GM06990 (cell line): ENCODE measurements around the gene L1CAM.

ENCODE experiments used
- DNase-seq: peaks from one replicate; pipeline ENCODE4 v3.0.0-alpha.2; 2011; ENCODE audit not compliant: insufficient read length; ENCODE audit errors: extremely low read depth
- H3K27me3 ChIP-seq: replicated peaks from 2 replicates; pipeline ENCODE4 v1.6.0; 2011; ENCODE audit warnings: low read length; ENCODE audit not compliant: control insufficient read depth, insufficient read depth
- H3K36me3 ChIP-seq: 2 replicates; pipeline ENCODE4 v1.5.1; 2011; ENCODE audit warnings: low read length; ENCODE audit not compliant: control insufficient read depth, insufficient read depth
- H3K4me3 ChIP-seq: replicated peaks from 2 replicates; pipeline ENCODE4 v1.5.1; 2011; ENCODE audit warnings: low read depth, mild to moderate bottlenecking, control low read depth, low read length
- TF ChIP-seq, protein P1 (sequence below): IDR thresholded peaks from 2 replicates; pipeline ENCODE4 v1.5.1; 2011; ENCODE audit warnings: low read length, control low read depth, mild to moderate bottlenecking, inconsistent platforms; ENCODE audit not compliant: insufficient read depth, poor library complexity, severe bottlenecking

Gene L1CAM

DNA sequence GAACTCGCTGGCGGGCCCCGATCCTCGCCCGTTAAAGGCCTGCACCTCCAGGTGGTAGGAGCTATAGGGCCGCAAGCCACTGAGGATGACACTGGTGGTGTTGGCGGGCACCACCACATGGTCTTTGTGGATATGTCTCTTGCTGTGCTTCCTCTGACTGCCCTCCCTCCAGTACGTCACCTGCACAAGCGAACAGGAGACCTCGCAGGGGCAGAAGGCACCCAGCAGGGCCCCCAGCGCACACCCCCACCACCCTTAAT lies 20.7 kb downstream of the L1CAM start:
- H3K27me3 ChIP-seq: no peaks in the 10 kb centered on the region; the same call in none of the 2 replicates
- TF ChIP-seq, protein P1, sequence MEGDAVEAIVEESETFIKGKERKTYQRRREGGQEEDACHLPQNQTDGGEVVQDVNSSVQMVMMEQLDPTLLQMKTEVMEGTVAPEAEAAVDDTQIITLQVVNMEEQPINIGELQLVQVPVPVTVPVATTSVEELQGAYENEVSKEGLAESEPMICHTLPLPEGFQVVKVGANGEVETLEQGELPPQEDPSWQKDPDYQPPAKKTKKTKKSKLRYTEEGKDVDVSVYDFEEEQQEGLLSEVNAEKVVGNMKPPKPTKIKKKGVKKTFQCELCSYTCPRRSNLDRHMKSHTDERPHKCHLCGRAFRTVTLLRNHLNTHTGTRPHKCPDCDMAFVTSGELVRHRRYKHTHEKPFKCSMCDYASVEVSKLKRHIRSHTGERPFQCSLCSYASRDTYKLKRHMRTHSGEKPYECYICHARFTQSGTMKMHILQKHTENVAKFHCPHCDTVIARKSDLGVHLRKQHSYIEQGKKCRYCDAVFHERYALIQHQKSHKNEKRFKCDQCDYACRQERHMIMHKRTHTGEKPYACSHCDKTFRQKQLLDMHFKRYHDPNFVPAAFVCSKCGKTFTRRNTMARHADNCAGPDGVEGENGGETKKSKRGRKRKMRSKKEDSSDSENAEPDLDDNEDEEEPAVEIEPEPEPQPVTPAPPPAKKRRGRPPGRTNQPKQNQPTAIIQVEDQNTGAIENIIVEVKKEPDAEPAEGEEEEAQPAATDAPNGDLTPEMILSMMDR: no peak
- no peak for DNase-seq
- no peak overlapping the region for H3K4me3 ChIP-seq
- no peaks in the 10 kb centered on the region for H3K36me3 ChIP-seq

DNA sequence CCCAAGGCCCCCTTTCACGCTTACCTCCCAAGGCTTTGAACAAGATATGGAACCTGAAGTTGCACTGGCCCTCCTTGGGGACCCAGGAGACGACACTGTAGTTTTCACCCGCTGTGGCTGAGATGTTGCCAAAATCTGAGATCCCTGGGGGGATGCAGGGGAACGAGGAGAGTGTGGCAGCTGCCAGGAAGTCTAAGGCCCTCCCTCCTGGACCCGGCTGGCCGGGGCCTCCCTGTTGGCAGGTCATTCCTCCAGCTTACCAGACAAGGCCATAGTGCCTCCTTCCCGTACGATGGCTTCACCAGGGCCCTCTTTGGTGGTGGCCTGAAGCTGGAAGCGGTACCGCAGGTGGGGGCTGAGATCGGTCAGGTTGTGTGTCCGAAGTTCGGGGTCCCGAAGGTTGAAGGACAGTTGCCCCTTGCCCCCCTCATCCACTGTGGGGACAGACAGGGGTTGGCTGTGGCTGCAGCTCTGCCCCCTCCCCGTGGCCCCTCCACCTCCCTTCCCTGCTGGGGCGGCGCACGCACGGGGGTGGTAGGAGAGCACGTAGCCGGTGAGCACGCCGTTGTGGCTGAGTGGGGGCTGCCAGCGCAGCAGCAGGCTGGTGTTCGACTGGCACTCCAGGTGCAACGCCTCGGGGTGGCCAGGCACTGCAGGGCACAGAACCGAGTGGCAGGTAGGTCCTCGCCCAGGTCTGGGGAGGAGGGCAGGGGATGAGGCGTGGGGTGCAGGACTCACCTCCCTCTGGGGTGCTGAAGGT lies 21.2 kb downstream of the L1CAM start:
- Histone ChIP-seq H3K27me3 (no peaks in the 10 kb centered on the region; the same call in none of the 2 replicates), H3K4me3 (no peak overlapping the region), H3K36me3 (no peaks in the 10 kb centered on the region)
- DNase-seq: no peak
- TF ChIP-seq, protein P1: no peak

GRCh38 chrX:153864101-153864500 lies 21.9 kb downstream of the L1CAM start:
- DNase-seq: no peak
- TF ChIP-seq, protein P1: no peak
- Histone ChIP-seq H3K36me3 (no peaks in the 10 kb centered on the region), H3K4me3 (no peak overlapping the region), H3K27me3 (no peaks in the 10 kb centered on the region; the same call in none of the 2 replicates)

GRCh38 chrX:153863251-153863991 lies 22.6 kb downstream of the L1CAM start:
- no peaks in the 10 kb centered on the region for H3K36me3 ChIP-seq
- no peak overlapping the region for H3K4me3 ChIP-seq
- DNase-seq: no peak
- TF ChIP-seq, protein P1: no peak
- no peaks in the 10 kb centered on the region; the same call in none of the 2 replicates for H3K27me3 ChIP-seq

- TF ChIP-seq, protein P1: no peak
- no peak for DNase-seq
- Histone ChIP-seq H3K4me3 (no peak overlapping the region), H3K27me3 (no peaks in the 10 kb centered on the region; the same call in 1 of the 2 replicates), H3K36me3 (no peaks in the 10 kb centered on the region)
Measured at GRCh38 chrX:153862369-153863250, 23.4 kb downstream of the L1CAM start.
